Astrocyte of the hippocampus (primary cell): ENCODE results near the gene TRIM13.
"Not testable (repeated sequence)": the region's sequence is repeated elsewhere in the genome, so short reads cannot be mapped to it uniquely, and the experiment has no call there.

Source experiments
- DNase-seq: peaks from one replicate; pipeline ENCODE4 v3.0.0; 2011; ENCODE audit warnings: low read depth, low spot score

The TRIM13 gene

DNA sequence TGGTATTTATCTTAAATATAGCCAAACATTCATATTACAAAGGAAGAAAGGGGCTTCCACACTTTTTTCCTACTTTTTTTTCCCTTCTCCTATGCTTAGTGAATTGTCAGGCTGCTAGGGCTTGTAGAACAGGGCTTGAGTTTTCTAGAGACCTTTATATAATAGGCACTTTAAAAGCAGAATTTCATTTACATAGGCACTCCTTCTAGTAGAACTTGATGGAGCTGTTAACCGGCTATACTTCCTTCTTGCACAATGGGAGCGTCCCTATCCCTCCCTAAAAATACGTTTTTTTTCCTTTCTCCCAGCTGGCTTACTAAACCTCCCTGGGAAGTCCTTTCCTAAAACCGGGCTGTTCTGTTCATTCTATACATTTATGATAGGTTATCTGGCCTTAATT is 1.1 kb downstream of the TRIM13 start:
- DNase-seq: peak; percentile 11

DNA sequence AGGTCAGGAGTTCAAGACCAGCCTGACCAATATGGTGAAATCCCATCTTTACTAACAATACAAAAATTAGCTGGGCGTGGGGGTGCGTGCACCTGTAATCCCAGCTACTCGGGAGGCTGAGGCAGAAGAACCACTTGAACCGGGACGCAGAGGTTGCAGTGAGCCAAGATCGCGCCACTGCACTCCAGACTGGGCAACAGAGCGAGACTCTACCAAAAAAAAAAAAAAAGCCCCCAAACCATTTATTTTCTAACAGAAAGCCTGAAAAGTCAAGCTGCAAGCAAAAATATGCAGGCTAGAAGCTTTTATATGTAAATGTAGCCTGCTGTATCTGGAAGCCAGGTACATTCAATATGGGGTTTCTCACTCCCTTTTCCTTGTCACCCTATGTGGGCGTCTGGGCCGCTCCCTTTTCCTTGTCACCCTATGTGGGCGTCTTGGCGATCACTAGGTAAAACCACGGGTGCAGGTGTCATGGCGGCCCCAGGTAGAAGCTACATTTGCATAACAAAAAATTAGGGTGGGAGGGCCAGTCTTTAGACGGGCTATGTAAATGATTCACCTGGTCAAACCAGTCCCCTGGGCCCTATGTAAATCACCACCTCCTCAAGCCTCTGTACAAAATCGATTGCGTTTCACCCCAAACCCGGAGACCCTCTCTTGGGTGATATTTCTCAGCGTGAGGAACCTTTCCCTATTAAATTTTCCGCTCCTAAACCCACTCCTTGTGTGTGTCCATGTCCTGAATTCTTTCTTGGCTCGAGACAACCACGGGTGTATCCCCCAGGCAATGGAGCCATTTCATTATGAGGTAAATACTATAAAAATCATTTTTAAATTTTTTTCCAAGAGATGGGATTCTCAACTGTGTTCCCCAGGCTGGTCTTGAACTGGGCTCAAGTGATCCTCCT is 2.1 kb downstream of the TRIM13 start:
- DNase-seq: no peak

DNA sequence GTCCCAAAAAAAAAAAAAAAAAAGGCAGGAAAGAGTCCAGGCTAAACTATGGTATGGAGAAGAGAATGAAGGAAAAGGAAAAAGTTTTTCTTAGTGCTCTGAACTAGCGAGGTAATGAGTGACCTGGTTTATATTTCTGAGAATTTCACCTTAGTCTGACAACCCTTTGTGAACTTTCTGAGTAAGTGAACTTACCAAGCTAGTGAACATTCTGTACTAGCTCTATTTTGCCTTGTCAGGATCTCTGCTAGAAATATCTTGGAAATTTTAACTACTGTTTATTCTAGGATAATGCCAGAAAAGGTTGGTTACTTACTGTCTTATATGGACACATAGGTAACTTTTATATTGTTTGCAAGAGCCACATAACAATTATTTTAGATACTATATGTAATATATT is 4.4 kb downstream of the TRIM13 start:
- no peak for DNase-seq

DNA sequence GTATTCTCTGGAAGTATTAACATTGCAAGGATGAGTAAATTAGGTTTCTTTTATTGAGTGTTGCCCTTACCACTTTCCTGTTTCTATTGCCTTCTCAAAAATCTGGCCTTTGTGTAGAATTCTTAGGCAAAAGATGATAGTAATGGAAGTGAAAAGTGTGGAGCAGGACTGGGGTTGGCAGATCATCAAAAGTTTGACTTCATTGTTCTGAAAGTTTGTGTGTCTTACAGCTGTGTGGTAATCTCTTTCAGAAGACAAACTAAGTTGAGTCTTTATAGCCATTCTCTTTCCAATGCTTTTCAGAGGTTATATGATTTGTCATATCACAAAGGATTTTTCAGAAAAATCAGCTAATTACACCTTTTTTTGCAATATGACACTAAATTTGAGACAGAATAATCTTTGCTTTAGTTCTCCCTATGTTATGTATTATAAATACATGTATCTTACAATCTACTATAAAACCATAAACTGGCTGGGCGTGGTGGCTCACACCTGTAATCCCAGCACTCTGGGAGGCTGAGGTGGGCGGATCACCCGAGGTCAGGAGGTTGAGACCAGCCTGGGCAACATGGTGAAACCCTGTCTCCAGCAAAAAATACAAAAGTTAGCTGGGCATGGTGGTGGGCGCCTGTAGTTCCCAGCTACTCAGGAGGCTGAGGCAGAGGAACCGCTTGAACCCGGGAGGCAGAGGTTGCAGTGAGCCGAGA is 9.7 kb downstream of the TRIM13 start:
- peak; percentile 19 for DNase-seq

DNA sequence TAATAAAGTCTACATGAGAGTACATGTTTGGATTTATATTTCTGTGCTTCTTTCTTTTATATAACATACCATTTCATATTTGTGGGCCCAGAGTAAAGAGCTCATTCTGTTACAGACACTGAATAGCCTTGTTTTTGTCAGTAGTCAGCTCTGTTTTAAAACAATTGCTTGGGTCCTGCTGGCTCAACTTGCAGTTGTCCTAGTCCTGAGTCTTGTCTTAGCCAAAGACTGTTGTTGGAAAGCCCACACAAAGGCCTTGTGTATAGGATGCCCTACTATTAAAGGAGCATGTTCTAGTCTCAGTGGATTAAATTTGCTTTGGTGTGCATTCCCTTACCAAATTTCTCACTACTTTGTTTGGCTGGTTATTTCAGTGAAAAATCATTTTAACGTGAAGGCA is 14.6 kb downstream of the TRIM13 start:
- no peak for DNase-seq

DNA sequence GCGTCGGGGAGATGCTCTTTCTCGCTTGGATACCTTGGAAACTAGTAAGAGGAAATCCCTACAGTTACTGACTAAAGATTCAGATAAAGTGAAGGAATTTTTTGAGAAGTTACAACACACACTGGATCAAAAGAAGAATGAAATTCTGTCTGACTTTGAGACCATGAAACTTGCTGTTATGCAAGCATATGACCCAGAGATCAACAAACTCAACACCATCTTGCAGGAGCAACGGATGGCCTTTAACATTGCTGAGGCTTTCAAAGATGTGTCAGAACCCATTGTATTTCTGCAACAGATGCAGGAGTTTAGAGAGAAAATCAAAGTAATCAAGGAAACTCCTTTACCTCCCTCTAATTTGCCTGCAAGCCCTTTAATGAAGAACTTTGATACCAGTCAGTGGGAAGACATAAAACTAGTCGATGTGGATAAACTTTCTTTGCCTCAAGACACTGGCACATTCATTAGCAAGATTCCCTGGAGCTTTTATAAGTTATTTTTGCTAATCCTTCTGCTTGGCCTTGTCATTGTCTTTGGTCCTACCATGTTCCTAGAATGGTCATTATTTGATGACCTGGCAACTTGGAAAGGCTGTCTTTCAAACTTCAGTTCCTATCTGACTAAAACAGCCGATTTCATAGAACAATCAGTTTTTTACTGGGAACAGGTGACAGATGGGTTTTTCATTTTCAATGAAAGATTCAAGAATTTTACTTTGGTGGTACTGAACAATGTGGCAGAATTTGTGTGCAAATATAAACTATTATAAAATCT is 15.7 kb downstream of the TRIM13 start:
- no peak for DNase-seq

DNA sequence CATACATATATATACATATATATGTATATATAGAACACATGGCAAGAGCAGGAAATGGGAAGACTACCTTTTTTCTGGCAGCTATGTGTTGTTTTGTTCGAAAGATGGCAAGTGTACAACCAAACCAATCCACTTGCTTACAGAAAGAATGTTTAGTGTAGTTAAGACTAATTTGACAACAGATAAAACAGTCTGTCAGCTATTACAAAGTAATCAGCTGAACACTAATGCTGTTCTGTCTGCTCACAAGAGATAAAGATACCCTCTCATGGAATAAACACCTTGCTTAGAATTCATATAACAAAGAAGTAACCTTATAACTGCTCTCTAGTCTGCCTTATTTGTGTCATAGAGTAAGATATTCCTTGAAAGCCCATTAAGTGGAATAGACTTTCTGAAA is 17.5 kb downstream of the TRIM13 start:
- no peak for DNase-seq

DNA sequence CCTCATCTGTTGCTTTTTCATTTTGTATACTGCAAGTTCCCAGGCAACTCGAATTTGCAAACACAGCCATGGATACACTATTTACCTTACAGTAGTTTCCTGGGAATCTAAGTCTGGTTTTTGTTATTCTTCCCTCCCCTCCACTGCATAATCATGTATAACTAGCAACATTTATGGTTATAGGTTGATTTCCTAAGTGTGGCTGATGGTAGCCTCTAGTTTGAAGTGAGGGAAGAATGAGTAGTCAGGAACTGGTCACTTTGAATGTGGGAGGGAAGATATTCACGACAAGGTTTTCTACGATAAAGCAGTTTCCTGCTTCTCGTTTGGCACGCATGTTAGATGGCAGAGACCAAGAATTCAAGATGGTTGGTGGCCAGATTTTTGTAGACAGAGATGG is 18.4 kb downstream of the TRIM13 start, which contains the start of gene KCNRG:
Gene KCNRG, plus strand, starts transcription at position 187 of the 400 bp plus-strand sequence. Its CDS starts 50 bp downstream, at position 237.
- peak; percentile 16 for DNase-seq

DNA sequence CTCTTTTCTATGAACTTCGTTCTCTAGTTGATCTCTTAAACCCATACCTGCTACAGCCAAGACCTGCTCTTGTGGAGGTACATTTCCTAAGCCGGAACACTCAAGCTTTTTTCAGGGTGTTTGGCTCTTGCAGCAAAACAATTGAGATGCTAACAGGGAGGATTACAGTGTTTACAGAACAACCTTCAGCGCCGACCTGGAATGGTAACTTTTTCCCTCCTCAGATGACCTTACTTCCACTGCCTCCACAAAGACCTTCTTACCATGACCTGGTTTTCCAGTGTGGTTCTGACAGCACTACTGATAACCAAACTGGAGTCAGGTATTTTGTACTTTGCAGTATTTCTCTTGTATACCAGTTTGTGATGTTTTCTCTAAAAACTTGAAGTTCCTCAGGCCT is 18.9 kb downstream of the TRIM13 start:
- DNase-seq: no peak

DNA sequence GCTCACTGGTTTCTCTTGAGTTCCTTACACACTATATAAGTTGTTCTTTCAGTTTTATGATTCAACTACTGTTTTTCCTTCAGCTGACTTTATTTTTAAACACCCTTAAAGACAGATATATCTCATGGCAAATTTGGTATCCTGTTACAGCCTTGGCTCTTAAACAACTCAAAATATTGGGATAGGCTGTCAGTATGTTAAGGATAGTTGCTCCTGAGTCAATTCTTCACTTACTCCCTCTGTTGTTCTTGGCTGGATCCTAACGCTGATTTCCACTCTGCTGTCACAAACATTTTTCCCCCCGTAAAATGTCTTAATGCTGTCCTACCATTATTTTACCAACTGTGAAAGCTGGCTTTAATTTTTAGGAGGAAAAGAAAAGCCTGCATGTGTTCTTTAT is 19.6 kb downstream of the TRIM13 start:
- DNase-seq: peak; percentile 17

DNA sequence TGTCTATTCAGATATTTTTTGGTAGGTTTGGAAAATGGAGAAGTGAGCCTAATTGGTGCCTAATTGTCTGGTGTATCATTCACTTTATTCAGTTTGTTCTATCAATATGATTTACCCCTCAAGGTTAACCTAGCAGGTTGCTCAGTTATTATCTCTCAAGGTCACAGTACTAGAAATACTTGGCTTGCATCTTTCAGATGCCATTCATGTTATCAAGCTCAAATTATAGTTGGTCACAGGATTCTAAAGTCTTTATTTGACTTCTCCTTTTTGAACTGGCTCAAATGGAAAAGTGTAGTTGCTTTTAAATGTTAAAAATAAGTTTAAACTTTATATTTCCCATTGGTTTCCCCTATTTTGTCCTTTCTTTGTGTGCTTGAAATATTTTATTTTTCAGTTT is 21.0 kb downstream of the TRIM13 start:
- DNase-seq: no peak

DNA sequence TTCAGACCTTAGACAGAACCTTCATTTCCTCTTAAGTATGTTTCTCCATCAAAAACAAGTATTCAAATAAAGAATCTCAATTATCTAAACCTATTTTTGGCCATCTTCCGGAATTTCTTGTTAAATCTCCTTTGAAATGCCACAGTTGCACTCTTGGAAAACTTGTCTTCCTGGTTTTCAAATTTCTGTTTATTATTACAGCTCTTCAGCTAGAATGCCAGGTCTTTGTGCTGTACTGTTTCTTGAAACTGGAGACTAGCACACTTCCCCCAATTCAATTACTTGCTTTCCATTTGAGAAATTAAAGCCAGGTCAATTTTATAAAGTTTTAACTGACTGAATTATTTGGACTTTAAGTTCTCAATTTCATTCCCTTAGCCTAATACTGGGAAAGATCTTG is 28.6 kb downstream of the TRIM13 start:
- DNase-seq: no peak

DNA sequence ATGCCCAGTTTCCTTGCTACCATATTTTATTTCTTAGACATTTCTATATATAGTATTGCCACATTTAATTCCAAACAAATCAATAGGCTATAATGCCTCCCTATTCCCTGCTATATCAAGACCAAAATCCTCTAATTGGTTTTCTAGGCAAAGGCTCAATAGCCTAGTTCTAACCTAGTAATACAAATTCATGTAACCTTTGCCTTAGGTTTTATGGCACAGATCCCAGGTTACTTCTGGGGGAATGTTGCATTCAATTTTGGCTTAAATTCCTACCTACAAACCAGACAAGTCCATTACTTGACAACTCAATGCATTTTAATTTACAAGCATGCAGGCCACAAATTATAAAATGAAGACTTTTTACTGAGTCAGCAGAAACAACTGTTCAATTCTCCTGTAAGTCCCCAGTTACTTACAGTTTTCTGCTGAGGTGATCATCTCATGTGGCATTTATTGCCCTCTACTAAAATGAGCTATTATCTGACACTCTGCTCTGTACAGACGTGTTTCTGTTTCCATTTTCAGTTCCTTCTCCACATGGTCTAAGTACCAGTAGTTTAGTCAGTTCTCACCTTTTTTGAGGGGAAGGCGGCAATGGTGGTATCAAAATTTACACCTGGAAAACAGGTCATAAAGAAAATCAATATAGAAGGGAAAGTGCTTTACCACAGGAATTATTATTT is 30.1 kb downstream of the TRIM13 start:
- DNase-seq: no peak

DNA sequence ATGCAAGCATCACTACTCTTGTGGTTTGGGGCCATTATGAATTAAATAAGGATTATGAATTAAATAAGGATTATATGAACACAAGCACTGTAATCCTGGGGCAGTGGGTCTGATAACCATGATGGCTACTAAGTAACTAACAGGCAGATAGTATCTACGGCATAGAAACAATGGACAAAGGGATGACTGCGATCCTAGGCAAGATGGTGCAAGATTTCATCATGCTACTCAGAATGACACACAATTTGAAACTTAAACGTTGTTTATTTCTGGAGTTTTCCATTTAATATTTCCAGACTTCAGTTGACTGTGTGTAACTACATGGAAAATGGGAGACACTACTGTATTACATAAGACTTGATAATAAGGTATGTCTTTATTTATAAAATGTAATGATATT is 33.5 kb downstream of the TRIM13 start:
- no peak for DNase-seq

DNA sequence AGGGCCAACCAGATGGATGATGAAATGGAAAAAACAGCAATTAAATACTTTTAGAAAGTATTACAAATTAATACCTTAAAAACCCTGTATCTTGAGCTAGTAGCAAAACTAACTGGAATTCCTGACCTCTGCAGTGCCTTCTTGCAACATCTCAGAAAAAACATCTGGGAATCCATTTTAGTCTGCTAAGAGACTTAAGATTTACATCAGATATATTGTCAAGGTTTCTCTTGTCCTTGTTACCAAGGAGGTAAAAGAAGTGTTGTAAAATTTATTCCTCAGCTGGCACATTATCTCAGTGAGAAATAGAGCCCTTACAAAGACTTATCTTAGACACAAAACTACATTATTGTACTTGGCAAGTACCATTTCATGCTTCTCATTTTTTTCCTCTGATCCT is 36.9 kb downstream of the TRIM13 start:
- DNase-seq: peak; percentile 21

DNA sequence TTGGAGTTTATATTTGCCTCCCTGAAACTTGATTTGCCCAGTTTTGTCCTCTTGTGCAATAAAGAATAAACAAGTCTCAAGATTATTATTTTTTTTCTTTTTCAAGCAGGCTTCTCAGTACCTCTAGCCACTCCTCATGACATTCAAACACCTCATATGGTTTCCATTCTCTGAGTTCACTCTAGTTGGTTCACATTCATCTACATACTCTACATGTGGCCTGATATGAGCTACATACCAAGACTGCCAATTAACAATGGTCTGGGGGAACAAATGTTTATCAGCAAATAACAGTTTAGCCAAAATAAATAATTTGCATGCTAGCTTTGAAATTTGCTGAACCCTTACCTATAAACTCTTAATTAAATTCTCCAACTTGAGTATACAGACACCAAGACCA is 40.9 kb downstream of the TRIM13 start:
- DNase-seq: no peak

DNA sequence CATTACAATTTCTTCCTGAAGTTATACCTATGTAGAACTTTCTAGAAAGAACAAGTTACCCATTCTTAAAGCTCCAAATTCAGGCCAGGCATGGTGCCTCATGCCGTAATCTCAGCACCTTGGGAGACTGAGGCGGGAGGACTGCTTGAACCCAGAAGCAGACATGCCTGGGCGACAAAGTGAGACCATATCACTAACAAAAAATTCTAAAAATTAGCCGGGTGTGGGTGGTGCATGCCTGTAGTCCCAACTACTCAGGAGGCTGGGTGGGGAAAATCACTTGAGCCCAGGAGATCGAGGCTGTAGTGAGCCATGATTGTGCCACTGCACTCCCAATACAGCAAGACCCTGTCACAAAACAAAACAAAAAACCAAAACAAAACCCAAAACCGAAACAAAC is 41.4 kb downstream of the TRIM13 start:
- no peak for DNase-seq

DNA sequence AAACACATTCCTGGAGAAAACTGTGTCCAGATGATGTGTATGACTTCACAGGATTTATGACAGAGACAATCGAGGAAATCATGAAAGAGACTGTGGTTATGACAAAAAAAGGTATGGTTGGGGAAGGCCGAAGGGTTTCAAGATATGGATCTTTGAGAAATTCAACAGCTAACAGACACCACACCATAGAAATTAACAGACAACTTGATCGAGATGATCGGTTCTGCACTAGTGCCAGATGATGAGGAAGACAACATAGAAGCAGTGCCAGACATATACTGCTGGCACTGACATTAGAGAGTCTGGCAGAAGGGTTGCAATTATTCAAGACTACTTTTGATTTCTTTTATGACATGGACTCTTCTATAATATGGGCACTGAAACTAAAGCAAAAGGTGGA is 55.6 kb downstream of the TRIM13 start:
- DNase-seq: peak; percentile 36

DNA sequence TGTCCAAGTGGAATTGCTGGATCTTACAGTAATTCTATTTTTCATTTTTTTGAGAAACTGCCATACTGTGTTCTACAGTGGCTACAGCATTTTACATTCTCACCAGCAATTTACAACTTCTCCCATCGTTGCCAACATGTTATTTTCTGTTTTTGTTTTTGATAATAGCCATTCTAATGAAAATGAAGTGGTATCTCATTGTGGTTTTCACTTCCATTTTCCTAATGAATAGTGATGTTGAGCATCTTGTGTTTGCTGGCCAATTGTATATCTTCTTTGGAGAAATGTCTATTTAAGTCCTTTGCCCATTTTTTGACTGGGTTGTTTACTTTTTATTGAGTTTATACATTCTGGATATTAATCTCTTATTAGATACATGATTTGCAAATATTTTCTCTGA is 57.0 kb downstream of the TRIM13 start:
- DNase-seq: no peak

DNA sequence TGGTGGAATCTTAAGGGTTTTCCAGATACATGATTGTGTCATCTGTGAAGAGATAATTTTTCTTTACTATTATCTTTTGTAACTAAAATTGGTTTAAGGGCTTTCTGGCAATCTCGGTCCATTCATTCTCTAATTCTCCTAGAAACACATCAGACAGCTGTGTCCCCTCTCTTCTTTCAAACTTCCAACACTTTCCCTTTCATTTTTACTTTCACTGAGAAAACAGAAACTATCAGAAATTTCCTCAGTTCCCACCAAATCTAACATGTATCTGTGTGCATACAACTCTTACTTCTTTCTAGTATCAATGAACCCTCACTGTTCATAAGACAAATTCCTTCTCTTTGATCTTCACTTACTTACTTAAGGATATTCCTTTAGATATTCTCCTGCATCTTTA is 58.6 kb downstream of the TRIM13 start:
- DNase-seq: no peak

DNA sequence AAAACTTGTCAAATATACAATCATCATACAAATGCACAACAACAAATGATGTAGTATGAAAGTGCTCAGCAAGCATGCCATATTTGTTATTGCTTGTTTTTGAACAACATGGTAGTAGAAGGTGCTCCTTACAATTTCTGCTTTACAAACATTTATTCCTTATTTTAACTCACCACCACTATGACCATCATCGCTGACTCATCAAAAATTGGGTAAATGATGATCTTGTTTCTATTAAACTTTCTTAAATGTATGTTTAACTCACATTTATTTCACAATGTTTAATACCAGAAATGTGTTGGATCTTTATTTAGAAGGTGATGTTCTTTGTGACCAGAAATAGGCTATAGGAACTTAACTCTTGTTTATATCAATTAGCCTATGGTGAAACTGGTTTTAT is 63.9 kb downstream of the TRIM13 start:
- no peak for DNase-seq

DNA sequence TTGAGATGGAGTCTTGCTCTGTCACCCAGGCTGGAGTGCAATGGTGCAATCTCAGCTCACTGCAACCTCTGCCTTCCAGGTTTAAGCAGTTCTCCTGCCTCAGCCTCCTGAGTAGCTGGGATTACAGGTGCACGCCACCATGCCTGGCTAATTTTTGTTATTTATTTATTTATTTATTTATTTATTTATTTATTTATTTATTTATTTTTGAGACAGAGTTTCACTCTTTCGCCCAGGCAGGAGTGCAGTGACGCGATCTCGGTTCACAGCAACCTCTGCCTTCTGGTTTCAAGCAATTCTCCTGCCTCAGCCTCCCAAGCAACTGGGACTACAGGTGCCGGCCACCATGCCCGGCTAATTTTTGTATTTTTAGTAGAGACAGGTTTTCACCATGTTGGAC is 65.5 kb downstream of the TRIM13 start:
- DNase-seq: not testable (repeated sequence)
